HUES48 (cell line): ENCODE data around the gene PYGO2.
A peak's percentile ranks its signal among the peaks of the same experiment; 100 is the strongest.

Experiments
- H3K27ac ChIP-seq: one replicate; pipeline ENCODE4 v1.7.0; 2013; ENCODE audit warnings: low read depth, low read length, inconsistent platforms
- H3K27me3 ChIP-seq: 2 replicates; pipeline ENCODE4 v1.6.1; 2013; ENCODE audit warnings: mild to moderate bottlenecking, low read length; ENCODE audit not compliant: control insufficient read depth, insufficient read depth
- H3K36me3 ChIP-seq: 2 replicates; pipeline ENCODE4 v1.6.1; 2013; ENCODE audit warnings: low read length; ENCODE audit not compliant: control insufficient read depth, insufficient read depth
- H3K4me1 ChIP-seq: 2 replicates; pipeline ENCODE4 v1.6.1; 2013; ENCODE audit warnings: mild to moderate bottlenecking, low read length; ENCODE audit not compliant: control insufficient read depth, insufficient read depth
- H3K4me3 ChIP-seq: 2 replicates; pipeline ENCODE4 v1.5.1; 2013; ENCODE audit warnings: mild to moderate bottlenecking, low read depth, low read length
- H3K9ac ChIP-seq: 2 replicates; pipeline ENCODE4 v1.6.1; 2013; ENCODE audit warnings: mild to moderate bottlenecking, low read depth, low read length, moderate library complexity
- H3K9me3 ChIP-seq: 2 replicates; pipeline ENCODE4 v1.6.1; 2013; ENCODE audit warnings: low read length; ENCODE audit not compliant: control insufficient read depth, insufficient read depth

PYGO2 gene

GRCh38 chr1:154974808-154975408, 13.3 kb upstream of the PYGO2 start:
- peak overlapping the region; percentile 98 for H3K27ac ChIP-seq
- no peaks in the 10 kb centered on the region for H3K9me3 ChIP-seq
- H3K9ac ChIP-seq: peak overlapping the region; percentile 88
- H3K4me3 ChIP-seq: peak overlapping the region; percentile 94
- H3K27me3 ChIP-seq: no peaks in the 10 kb centered on the region
- peaks cover 25% of the 10 kb centered on the region for H3K36me3 ChIP-seq
- H3K4me1 ChIP-seq: peaks cover 24% of the 10 kb centered on the region

- Histone ChIP-seq H3K27ac (peak within 1 kb of the TSS; percentile 98), H3K27me3 (no peaks in the 10 kb centered on the region), H3K9ac (peak within 1 kb of the TSS; percentile 91), H3K9me3 (no peaks in the 10 kb centered on the region), H3K36me3 (peaks cover 19% of the 10 kb centered on the region), H3K4me1 (peaks cover 25% of the 10 kb centered on the region), H3K4me3 (peak within 1 kb of the TSS; percentile 94)
Measured at GRCh38 chr1:154974102-154974807, 12.7 kb upstream of the PYGO2 start, which contains the start of gene CKS1B. Gene CKS1B (plus strand): TSS chr1:154974681. CDS start chr1:154974746, 65 bp downstream.

- Histone ChIP-seq H3K9me3 (no peaks in the 10 kb centered on the region), H3K4me3 (peak overlapping the region; percentile 94), H3K4me1 (peaks cover 30% of the 10 kb centered on the region), H3K27ac (peak overlapping the region; percentile 98), H3K9ac (peak overlapping the region; percentile 91), H3K36me3 (peaks cover 17% of the 10 kb centered on the region), H3K27me3 (no peaks in the 10 kb centered on the region)
Measured at GRCh38 chr1:154973344-154974101, 11.9 kb upstream of the PYGO2 start.

- Histone ChIP-seq H3K36me3 (peaks cover 17% of the 10 kb centered on the region), H3K27ac (peak overlapping the region; percentile 98), H3K4me1 (peaks cover 30% of the 10 kb centered on the region), H3K27me3 (no peaks in the 10 kb centered on the region), H3K9ac (peak overlapping the region; percentile 91), H3K4me3 (peak overlapping the region; percentile 94), H3K9me3 (no peaks in the 10 kb centered on the region)
Measured at GRCh38 chr1:154972517-154973343, 11.1 kb upstream of the PYGO2 start.

GRCh38 chr1:154972213-154972516, 10.6 kb upstream of the PYGO2 start:
- Histone ChIP-seq H3K27ac (peak overlapping the region; percentile 98), H3K4me1 (peaks cover 30% of the 10 kb centered on the region), H3K27me3 (no peaks in the 10 kb centered on the region), H3K9ac (peak overlapping the region; percentile 65), H3K9me3 (no peaks in the 10 kb centered on the region), H3K4me3 (peak overlapping the region; percentile 74), H3K36me3 (peaks cover 19% of the 10 kb centered on the region)

- H3K9ac ChIP-seq: peak overlapping the region; percentile 7; the same call in 1 of the 2 replicates
- H3K9me3 ChIP-seq: no peaks in the 10 kb centered on the region
- H3K4me1 ChIP-seq: peaks cover 26% of the 10 kb centered on the region
- peak overlapping the region; percentile 98 for H3K27ac ChIP-seq
- no peaks in the 10 kb centered on the region for H3K27me3 ChIP-seq
- peak overlapping the region; percentile 74 for H3K4me3 ChIP-seq
- H3K36me3 ChIP-seq: peaks cover 23% of the 10 kb centered on the region
Measured at GRCh38 chr1:154971341-154971998, 9.9 kb upstream of the PYGO2 start.

GRCh38 chr1:154970631-154971340, 9.2 kb upstream of the PYGO2 start, which contains the start of gene SHC1:
Gene SHC1 (minus strand): TSS chr1:154970747. CDS start chr1:154970526, 221 bp downstream.
- H3K36me3 ChIP-seq: peaks cover 29% of the 10 kb centered on the region
- H3K27me3 ChIP-seq: no peaks in the 10 kb centered on the region
- H3K4me3 ChIP-seq: peak within 1 kb of the TSS; percentile 74
- H3K4me1 ChIP-seq: peaks cover 22% of the 10 kb centered on the region
- no peaks in the 10 kb centered on the region for H3K9me3 ChIP-seq
- H3K27ac ChIP-seq: peak within 1 kb of the TSS; percentile 98
- H3K9ac ChIP-seq: peak within 1 kb of the TSS; percentile 54

GRCh38 chr1:154969860-154970452, 8.4 kb upstream of the PYGO2 start:
- Histone ChIP-seq H3K4me1 (peaks cover 22% of the 10 kb centered on the region), H3K27ac (peak overlapping the region; percentile 98), H3K4me3 (peak overlapping the region; percentile 74), H3K27me3 (no peaks in the 10 kb centered on the region), H3K9ac (peak overlapping the region; percentile 54), H3K36me3 (peaks cover 36% of the 10 kb centered on the region), H3K9me3 (no peaks in the 10 kb centered on the region)

GRCh38 chr1:154969246-154969645, 7.7 kb upstream of the PYGO2 start:
- Histone ChIP-seq H3K27ac (peak overlapping the region; percentile 28), H3K4me1 (peaks cover 22% of the 10 kb centered on the region), H3K9me3 (no peaks in the 10 kb centered on the region), H3K36me3 (peaks cover 43% of the 10 kb centered on the region), H3K9ac (peak overlapping the region; percentile 23; the same call in 1 of the 2 replicates), H3K27me3 (no peaks in the 10 kb centered on the region), H3K4me3 (peak overlapping the region; percentile 74)
